UCSD-AML1 (cell line): ENCODE measurements around the gene ORC2.

Source experiments
- DNase-seq: peaks from one replicate; lab custom pipeline; 2025; ENCODE audit not compliant: unreplicated experiment; lab: John Stamatoyannopoulos, UW

The ORC2 gene

GRCh38 chr2:200862532-200863000 is 100.9 kb downstream of the ORC2 start:
- no peak for DNase-seq

GRCh38 chr2:200861617-200862155 is 101.8 kb downstream of the ORC2 start:
- no peak for DNase-seq

- DNase-seq: no peak
These were observed 103.2 kb downstream of the ORC2 start for GRCh38 chr2:200860092-200860795.
